ENCODE measurements around the gene RNF138. TPM values are rescaled to one million over a fixed set of nuclear protein-coding genes. Genes with fewer than 3 reads are reported as not detected.

The RNF138 gene
- total and polyA plus RNA-seq, 10 of the 15 experiments (the other 5 are each of a cell fraction or from before 2014, with no cell fraction given), result 24.2 to 75.2 (median 40.1) TPM

DNA sequence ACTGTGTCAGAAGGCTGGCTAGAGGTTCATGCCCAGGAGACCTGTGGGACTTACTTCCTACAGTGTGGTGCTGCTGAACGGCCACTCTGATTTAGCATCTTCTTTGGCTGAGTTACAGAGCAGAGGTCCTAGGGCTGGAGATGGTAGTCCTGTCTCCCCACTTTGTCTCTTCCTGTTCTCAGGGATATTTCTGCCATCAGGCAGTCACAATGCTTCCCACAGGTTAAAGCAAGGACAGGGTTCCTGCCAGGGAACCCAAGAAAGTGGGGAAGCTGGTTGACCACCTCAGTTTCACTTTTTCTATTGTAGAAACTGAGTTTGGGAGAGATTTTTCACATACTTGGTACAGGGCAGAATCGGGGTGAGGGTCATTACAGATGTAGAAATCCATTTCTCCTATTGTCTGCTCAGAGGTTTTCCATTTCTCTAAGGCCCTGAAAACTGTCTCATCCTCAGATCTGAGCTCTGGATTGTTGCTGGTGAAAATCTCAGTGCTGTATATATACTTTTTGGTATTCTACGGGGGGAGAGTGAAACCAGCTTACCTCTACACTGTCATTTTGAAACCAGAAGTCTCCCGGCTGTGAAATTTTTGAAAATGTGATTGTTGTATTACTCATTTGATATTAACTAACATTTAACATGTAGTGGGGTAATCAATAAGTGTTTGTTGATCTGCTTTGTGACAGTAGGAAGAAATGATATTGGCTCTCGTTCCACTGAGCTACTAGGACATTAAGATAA lies 61.2 kb downstream of the RNF138 start (continued):
- peak; percentile 72 for TF ChIP-seq JUNB (IDR thresholded peaks at IDR 0.05)
- no peak for TF ChIP-seq SREBF1 (IDR thresholded peaks at IDR 0.05; ENCODE audit: low read length)
- TF ChIP-seq MYB (IDR thresholded peaks at IDR 0.05; ENCODE audit: borderline replicate concordance, low read depth, low read length), result no peak
- no peak for TF ChIP-seq NRF1 (conservative IDR thresholded peaks at IDR 0.05; ENCODE audit: low read depth, low read length)
- no peak for TF ChIP-seq ZBED1 (IDR thresholded peaks at IDR 0.05; ENCODE audit: borderline replicate concordance)
- TF ChIP-seq HDAC2 (IDR thresholded peaks at IDR 0.05), result no peak
- TF ChIP-seq RBBP5 (conservative IDR thresholded peaks at IDR 0.05), result no peak
- TF ChIP-seq STAT3 (IDR thresholded peaks at IDR 0.05; ENCODE audit: low read depth, low read length), result no peak
- TF ChIP-seq TBL1XR1 (IDR thresholded peaks at IDR 0.05; ENCODE audit: low read depth, low read length), result no peak
- no peak for TF ChIP-seq ATF7 (IDR thresholded peaks at IDR 0.05; ENCODE audit: low read depth)
- no peak for TF ChIP-seq HDGF (IDR thresholded peaks at IDR 0.05)
- TF ChIP-seq, protein P1, sequence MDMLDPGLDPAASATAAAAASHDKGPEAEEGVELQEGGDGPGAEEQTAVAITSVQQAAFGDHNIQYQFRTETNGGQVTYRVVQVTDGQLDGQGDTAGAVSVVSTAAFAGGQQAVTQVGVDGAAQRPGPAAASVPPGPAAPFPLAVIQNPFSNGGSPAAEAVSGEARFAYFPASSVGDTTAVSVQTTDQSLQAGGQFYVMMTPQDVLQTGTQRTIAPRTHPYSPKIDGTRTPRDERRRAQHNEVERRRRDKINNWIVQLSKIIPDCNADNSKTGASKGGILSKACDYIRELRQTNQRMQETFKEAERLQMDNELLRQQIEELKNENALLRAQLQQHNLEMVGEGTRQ (IDR thresholded peaks at IDR 0.05; ENCODE audit: borderline replicate concordance, low read depth, low read length), result no peak
- no peak for TF ChIP-seq MXI1 (IDR thresholded peaks at IDR 0.05; ENCODE audit: low read depth, low read length)
- no peak for TF ChIP-seq CBX3 (IDR thresholded peaks at IDR 0.05; ENCODE audit: borderline replicate concordance, low read depth)
- TF ChIP-seq, protein P2, sequence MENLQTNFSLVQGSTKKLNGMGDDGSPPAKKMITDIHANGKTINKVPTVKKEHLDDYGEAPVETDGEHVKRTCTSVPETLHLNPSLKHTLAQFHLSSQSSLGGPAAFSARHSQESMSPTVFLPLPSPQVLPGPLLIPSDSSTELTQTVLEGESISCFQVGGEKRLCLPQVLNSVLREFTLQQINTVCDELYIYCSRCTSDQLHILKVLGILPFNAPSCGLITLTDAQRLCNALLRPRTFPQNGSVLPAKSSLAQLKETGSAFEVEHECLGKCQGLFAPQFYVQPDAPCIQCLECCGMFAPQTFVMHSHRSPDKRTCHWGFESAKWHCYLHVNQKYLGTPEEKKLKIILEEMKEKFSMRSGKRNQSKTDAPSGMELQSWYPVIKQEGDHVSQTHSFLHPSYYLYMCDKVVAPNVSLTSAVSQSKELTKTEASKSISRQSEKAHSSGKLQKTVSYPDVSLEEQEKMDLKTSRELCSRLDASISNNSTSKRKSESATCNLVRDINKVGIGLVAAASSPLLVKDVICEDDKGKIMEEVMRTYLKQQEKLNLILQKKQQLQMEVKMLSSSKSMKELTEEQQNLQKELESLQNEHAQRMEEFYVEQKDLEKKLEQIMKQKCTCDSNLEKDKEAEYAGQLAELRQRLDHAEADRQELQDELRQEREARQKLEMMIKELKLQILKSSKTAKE (IDR thresholded peaks at IDR 0.05; ENCODE audit: low read depth, poor library complexity, severe bottlenecking), result no peak
- no peak for TF ChIP-seq ZNF274 (IDR thresholded peaks at IDR 0.05; ENCODE audit: insufficient read depth, insufficient read length)
- TF ChIP-seq, protein P3, sequence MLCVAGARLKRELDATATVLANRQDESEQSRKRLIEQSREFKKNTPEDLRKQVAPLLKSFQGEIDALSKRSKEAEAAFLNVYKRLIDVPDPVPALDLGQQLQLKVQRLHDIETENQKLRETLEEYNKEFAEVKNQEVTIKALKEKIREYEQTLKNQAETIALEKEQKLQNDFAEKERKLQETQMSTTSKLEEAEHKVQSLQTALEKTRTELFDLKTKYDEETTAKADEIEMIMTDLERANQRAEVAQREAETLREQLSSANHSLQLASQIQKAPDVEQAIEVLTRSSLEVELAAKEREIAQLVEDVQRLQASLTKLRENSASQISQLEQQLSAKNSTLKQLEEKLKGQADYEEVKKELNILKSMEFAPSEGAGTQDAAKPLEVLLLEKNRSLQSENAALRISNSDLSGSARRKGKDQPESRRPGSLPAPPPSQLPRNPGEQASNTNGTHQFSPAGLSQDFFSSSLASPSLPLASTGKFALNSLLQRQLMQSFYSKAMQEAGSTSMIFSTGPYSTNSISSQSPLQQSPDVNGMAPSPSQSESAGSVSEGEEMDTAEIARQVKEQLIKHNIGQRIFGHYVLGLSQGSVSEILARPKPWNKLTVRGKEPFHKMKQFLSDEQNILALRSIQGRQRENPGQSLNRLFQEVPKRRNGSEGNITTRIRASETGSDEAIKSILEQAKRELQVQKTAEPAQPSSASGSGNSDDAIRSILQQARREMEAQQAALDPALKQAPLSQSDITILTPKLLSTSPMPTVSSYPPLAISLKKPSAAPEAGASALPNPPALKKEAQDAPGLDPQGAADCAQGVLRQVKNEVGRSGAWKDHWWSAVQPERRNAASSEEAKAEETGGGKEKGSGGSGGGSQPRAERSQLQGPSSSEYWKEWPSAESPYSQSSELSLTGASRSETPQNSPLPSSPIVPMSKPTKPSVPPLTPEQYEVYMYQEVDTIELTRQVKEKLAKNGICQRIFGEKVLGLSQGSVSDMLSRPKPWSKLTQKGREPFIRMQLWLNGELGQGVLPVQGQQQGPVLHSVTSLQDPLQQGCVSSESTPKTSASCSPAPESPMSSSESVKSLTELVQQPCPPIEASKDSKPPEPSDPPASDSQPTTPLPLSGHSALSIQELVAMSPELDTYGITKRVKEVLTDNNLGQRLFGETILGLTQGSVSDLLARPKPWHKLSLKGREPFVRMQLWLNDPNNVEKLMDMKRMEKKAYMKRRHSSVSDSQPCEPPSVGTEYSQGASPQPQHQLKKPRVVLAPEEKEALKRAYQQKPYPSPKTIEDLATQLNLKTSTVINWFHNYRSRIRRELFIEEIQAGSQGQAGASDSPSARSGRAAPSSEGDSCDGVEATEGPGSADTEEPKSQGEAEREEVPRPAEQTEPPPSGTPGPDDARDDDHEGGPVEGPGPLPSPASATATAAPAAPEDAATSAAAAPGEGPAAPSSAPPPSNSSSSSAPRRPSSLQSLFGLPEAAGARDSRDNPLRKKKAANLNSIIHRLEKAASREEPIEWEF (IDR thresholded peaks at IDR 0.05; ENCODE audit: insufficient replicate concordance, low read depth, low read length), result peak; percentile 37
- no peak for TF ChIP-seq RFX5 (IDR thresholded peaks at IDR 0.05; ENCODE audit: low read depth, low read length)
- peak in 1 of 2 experiments; percentile 27; a peak in 1 of 4 replicates for TF ChIP-seq ETV6 (conservative IDR thresholded peaks at IDR 0.05 in 1 of 2, IDR thresholded peaks at IDR 0.05 in 1 of 2; ENCODE audit: borderline replicate concordance in 1 of 2, low read depth in 1 of 2)
- 0 out of 2 replicates have a peak, but pooled peaks have one; percentile 21 for TF ChIP-seq IRF4 (IDR thresholded peaks at IDR 0.05; ENCODE audit: low read depth, low read length)
- no peak for TF ChIP-seq SMC3 (IDR thresholded peaks at IDR 0.05; ENCODE audit: borderline replicate concordance, low read length)
- TF ChIP-seq SPI1 (IDR thresholded peaks at IDR 0.05; ENCODE audit: borderline replicate concordance, insufficient read depth, low read depth, low read length), result no peak
- no peak for TF ChIP-seq LARP7 (IDR thresholded peaks at IDR 0.05)
- TF ChIP-seq MEF2A (IDR thresholded peaks at IDR 0.05; ENCODE audit: insufficient read depth, low read depth, low read length), result 0 out of 2 replicates have a peak, but pooled peaks have one; percentile 29
